ENCODE results near the gene TTLL13. TPM values are rescaled to one million over a fixed set of nuclear protein-coding genes. Genes with fewer than 3 reads are reported as not detected.

TTLL13 gene
- 0.03 to 0.18 TPM (median 0.14 TPM) in 5 replicates for total RNA-seq (2022; extraction: Qiagen RNA extraction)

GRCh38 chr15:90249203-90249863 is at the start of gene TTLL13:
TSS of gene TTLL13 (plus strand) at chr15:90249556. CDS start at chr15:90250631, 1,075 bp downstream.

DNA sequence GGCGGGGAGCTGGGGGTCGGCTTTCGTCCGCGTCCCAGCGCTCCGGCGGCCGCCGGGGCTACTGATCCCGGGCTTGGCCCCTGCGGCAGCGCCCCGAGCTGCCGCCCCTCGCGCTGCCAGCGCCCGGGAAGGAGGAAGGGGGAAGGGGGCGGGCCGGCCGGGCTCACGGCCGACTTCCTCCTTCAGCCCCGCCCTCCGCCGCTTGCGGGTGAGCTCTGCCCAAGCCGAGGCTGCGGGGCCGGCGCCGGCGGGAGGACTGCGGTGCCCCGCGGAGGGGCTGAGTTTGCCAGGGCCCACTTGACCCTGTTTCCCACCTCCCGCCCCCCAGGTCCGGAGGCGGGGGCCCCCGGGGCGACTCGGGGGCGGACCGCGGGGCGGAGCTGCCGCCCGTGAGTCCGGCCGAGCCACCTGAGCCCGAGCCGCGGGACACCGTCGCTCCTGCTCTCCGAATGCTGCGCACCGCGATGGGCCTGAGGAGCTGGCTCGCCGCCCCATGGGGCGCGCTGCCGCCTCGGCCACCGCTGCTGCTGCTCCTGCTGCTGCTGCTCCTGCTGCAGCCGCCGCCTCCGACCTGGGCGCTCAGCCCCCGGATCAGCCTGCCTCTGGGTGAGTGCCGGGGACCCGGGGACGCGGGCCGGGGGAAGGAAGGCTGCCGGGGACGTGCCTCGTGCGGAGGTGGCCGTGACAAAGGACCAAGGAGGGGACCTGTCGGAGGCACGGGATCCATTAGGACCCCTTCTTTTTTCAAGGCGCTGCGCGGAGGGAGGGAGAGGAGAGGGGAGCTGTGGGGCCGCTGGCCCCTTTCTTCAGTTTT is 48.0 kb upstream of the TTLL13 start, which contains the start of gene SEMA4B:
Gene SEMA4B, plus strand, starts transcription at position 201 of the 814 bp plus-strand sequence. Its CDS starts 249 bp downstream, at position 450.

GRCh38 chr15:90233387-90234095 is 15.8 kb upstream of the TTLL13 start, which contains the start of gene CIB1:
TSS of gene CIB1 (minus strand) at chr15:90233941. CDS start at chr15:90233885, 56 bp downstream.

GRCh38 chr15:90234096-90234988 is 15.0 kb upstream of the TTLL13 start, which contains the start of gene GDPGP1:
TSS of gene GDPGP1 (plus strand) at chr15:90234209. CDS start at chr15:90240909, 6,700 bp downstream.

DNA sequence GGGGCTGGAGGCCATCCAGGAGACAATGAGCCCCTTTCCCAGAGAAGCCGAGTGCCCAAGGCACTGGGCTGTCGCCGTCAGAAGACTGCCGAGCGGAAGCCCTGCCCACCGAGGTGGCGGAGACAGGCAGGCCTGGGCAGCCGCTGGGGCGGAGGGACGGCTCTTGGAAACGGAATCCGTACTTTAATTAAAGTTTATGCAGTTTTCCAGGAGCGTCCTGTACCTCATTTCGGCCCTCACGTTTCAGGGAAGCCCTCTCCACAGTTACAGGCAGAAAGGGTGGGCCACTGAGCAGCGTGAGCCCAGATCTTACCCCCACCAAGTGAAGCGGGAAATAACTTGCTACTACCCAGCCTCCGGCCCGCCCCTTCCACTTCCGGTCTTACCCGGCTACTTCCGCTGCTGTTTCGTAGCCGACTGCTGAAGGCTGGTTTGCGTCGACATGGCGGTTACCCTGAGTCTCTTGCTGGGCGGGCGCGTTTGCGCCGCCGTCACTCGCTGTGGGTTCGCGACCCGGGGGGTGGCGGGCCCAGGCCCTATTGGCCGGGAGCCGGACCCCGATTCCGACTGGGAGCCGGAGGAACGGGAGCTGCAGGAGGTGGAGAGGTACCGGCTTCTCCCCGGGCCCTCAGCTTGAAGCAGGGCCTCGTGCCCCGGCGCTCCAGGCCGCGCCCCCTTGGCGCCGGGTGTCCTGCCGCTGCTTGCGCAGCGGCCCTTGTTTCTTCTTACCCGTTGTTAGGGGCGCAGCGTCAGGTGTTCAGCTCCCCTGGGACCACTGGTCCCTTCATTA is 16.1 kb downstream of the TTLL13 start, which contains the start of gene NGRN:
Gene NGRN, plus strand, starts transcription at position 402 of the 790 bp plus-strand sequence. Its CDS starts 41 bp downstream, at position 443.

Other genes starting within 250 kb of the TTLL13 start
- gene ZNF710, start 248.2 kb upstream of the TTLL13 start, total RNA-seq (2022; extraction: Qiagen RNA extraction): 12.8 to 16.9 TPM (median 15.6 TPM) in 5 replicates
- gene IDH2, start 147.1 kb upstream of the TTLL13 start, total RNA-seq (2022; extraction: Qiagen RNA extraction): 38.9 to 49.7 TPM (median 43.5 TPM) in 5 replicates
- 53.5 to 83.4 TPM (median 76.9 TPM) in 5 replicates for gene SEMA4B, start 48.2 kb upstream of the TTLL13 start, total RNA-seq (2022; extraction: Qiagen RNA extraction)
- 169 to 219 TPM (median 213 TPM) in 5 replicates for gene CIB1, start 15.6 kb upstream of the TTLL13 start, total RNA-seq (2022; extraction: Qiagen RNA extraction)
- gene GDPGP1, start 15.3 kb upstream of the TTLL13 start, total RNA-seq (2022; extraction: Qiagen RNA extraction): 3.8 to 6.2 TPM (median 4.3 TPM) in 5 replicates
- gene NGRN, start 16.1 kb downstream of the TTLL13 start, total RNA-seq (2022; extraction: Qiagen RNA extraction): 102 to 115 TPM (median 109 TPM) in 5 replicates
- gene ZNF774, start 102.7 kb downstream of the TTLL13 start, total RNA-seq (2022; extraction: Qiagen RNA extraction): 0.76 to 1.9 TPM (median 0.99 TPM) in 5 replicates
- gene IQGAP1, start 138.7 kb downstream of the TTLL13 start, total RNA-seq (2022; extraction: Qiagen RNA extraction): 157 to 308 TPM (median 174 TPM) in 5 replicates

All from A549 treated with Hydrocortisone at 1 μM for 4 hours (cell line).